DLD1 (cell line): ENCODE results near the gene FBXW4.

Source experiments
- in situ Hi-C: cut with HindIII; loops from 2 replicates; pipeline ENCODE4 v1.10.0; 2017; ENCODE audit warnings: low sequenced_read_pairs

The FBXW4 gene

GRCh38 chr10:101696632-101697031 lies 1.7 kb upstream of the FBXW4 start:
- in situ Hi-C loops: no loop called here

GRCh38 chr10:101695404-101695890 lies 477 bp upstream of the FBXW4 start:
- in situ Hi-C loops: no loop called here

GRCh38 chr10:101693978-101694673 lies 844 bp downstream of the FBXW4 start:
- in situ Hi-C loops: no loop called here

GRCh38 chr10:101693651-101693977 lies 1.4 kb downstream of the FBXW4 start:
- in situ Hi-C loops: no loop called here

GRCh38 chr10:101691081-101691480 lies 3.9 kb downstream of the FBXW4 start:
- in situ Hi-C loops: no loop called here

GRCh38 chr10:101690461-101690860 lies 4.5 kb downstream of the FBXW4 start:
- in situ Hi-C loops: no loop called here

GRCh38 chr10:101687071-101687658 lies 7.8 kb downstream of the FBXW4 start:
- in situ Hi-C loops: no loop called here

GRCh38 chr10:101686133-101686925 lies 8.6 kb downstream of the FBXW4 start:
- in situ Hi-C loops: no loop called here

- in situ Hi-C loops: no loop called here
Measured at GRCh38 chr10:101684782-101685181, 10.2 kb downstream of the FBXW4 start.

GRCh38 chr10:101683276-101683675 lies 11.7 kb downstream of the FBXW4 start:
- in situ Hi-C loops: no loop called here

- in situ Hi-C loops: no loop called here
Measured at GRCh38 chr10:101682172-101682825, 12.7 kb downstream of the FBXW4 start.

- in situ Hi-C loops: no loop called here
Measured at GRCh38 chr10:101676565-101676964, 18.4 kb downstream of the FBXW4 start.

- in situ Hi-C loops: no loop called here
Measured at GRCh38 chr10:101675115-101675514, 19.9 kb downstream of the FBXW4 start.

- in situ Hi-C loops: no loop called here
Measured at GRCh38 chr10:101672536-101672935, 22.4 kb downstream of the FBXW4 start.

GRCh38 chr10:101671453-101671852 lies 23.5 kb downstream of the FBXW4 start:
- in situ Hi-C loops: no loop called here

GRCh38 chr10:101670635-101671034 lies 24.3 kb downstream of the FBXW4 start:
- in situ Hi-C loops: no loop called here

GRCh38 chr10:101669181-101669580 lies 25.8 kb downstream of the FBXW4 start:
- in situ Hi-C loops: no loop called here

GRCh38 chr10:101668566-101668965 lies 26.4 kb downstream of the FBXW4 start:
- in situ Hi-C loops: no loop called here

- in situ Hi-C loops: no loop called here
Measured at GRCh38 chr10:101666083-101666482, 28.9 kb downstream of the FBXW4 start.

- in situ Hi-C loops: no loop called here
Measured at GRCh38 chr10:101663097-101663496, 31.9 kb downstream of the FBXW4 start.

- in situ Hi-C loops: no loop called here
Measured at GRCh38 chr10:101660256-101660655, 34.7 kb downstream of the FBXW4 start.
